PFSK-1 (cell line): ENCODE results near the gene RBM47.

Experiments
- FOXP2 ChIP-seq: optimal IDR thresholded peaks from 2 replicates; pipeline ENCODE3; 2011; ENCODE audit warnings: borderline replicate concordance, control low read depth, inconsistent platforms; ENCODE audit not compliant: insufficient read depth; ENCODE audit errors: extremely low read length, extremely low read depth
- POLR2AphosphoS5 ChIP-seq: IDR thresholded peaks from 2 replicates; pipeline ENCODE4 v1.6.1; 2012; ENCODE audit warnings: low read depth, mild to moderate bottlenecking, control low read depth, low read length, moderate library complexity
- SIN3A ChIP-seq: IDR thresholded peaks from 2 replicates; pipeline ENCODE4 v1.6.1; 2012; ENCODE audit warnings: mild to moderate bottlenecking, low read length, moderate library complexity, borderline replicate concordance; ENCODE audit not compliant: insufficient read depth
- TAF1 ChIP-seq: IDR thresholded peaks from 2 replicates; pipeline ENCODE4 v1.6.1; 2012; ENCODE audit warnings: low read length, control low read depth, borderline replicate concordance; ENCODE audit not compliant: insufficient read depth
- TF ChIP-seq, protein P1 (sequence below), 2 experiments: IDR thresholded peaks; 2 replicates each; pipeline versions ENCODE4 v1.6.1 to v1.8.0; 2011 to 2012; ENCODE audit warnings: low read depth in 2 of 2, low read length in 2 of 2, control low read depth in 1 of 2, inconsistent platforms in 1 of 2, mild to moderate bottlenecking in 1 of 2, moderate library complexity in 1 of 2; ENCODE audit not compliant: insufficient read depth in 1 of 2

The RBM47 gene

DNA sequence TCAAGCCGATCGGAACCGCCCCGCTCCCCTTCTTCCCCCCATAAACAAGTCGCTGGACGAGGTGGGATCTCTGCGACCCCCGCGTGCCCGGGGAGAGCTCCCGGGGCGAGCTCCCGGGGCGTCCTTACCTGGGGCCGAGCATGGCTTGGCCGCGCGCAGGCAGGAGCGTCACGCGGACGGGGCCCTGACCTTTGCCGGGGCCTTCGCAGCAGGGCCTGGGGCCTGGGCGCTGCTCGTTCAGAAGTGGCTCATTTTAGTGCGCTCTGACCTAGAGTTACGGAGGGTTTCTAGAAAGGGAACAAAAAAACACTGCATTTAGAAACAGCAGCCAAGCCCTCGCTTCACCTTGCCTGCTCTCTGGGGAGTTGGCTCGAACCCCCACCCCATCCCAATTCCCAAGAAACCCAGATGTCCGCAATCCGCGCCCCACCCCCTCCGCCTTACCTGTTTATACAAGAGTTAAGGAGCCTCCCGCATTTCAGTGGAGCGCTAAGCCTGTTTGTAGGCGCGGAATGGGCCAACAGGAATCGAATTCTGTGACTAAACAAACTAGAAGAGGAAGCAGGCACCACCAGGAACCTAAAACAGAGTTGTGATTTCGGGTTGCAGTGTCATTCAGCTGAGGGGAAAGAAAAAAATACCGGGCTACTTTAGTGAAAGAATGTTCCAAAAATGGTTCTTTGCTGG is 814 bp upstream of the RBM47 start:
- TF ChIP-seq TAF1 (no peak), SIN3A (0 out of 2 replicates have a peak, but pooled peaks have one; percentile 50), FOXP2 (peak; percentile 10)
- TF ChIP-seq, protein P1, sequence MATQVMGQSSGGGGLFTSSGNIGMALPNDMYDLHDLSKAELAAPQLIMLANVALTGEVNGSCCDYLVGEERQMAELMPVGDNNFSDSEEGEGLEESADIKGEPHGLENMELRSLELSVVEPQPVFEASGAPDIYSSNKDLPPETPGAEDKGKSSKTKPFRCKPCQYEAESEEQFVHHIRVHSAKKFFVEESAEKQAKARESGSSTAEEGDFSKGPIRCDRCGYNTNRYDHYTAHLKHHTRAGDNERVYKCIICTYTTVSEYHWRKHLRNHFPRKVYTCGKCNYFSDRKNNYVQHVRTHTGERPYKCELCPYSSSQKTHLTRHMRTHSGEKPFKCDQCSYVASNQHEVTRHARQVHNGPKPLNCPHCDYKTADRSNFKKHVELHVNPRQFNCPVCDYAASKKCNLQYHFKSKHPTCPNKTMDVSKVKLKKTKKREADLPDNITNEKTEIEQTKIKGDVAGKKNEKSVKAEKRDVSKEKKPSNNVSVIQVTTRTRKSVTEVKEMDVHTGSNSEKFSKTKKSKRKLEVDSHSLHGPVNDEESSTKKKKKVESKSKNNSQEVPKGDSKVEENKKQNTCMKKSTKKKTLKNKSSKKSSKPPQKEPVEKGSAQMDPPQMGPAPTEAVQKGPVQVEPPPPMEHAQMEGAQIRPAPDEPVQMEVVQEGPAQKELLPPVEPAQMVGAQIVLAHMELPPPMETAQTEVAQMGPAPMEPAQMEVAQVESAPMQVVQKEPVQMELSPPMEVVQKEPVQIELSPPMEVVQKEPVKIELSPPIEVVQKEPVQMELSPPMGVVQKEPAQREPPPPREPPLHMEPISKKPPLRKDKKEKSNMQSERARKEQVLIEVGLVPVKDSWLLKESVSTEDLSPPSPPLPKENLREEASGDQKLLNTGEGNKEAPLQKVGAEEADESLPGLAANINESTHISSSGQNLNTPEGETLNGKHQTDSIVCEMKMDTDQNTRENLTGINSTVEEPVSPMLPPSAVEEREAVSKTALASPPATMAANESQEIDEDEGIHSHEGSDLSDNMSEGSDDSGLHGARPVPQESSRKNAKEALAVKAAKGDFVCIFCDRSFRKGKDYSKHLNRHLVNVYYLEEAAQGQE (IDR thresholded peaks at IDR 0.05; ENCODE audit: insufficient read depth in 1 of 2, low read depth in 2 of 2, low read length in 2 of 2) = no peak

DNA sequence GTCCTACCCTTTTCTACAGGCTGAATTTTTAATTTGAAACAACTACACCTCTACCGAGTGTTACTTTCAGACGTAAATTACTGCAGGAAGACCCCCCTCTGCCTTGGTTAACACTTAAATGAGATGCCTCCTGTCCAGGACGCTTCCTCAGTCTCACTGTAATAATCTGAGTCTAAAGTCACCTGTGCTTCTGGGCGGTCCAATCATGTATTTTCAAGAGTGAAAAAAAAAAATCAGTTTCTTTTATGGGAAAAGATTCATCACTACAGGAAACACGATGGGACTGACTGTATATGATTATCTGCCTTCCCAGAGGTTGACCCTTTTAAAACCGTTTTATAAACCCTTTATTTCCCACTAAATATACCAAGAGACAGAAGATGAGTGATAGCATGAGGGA is 776 bp downstream of the RBM47 start:
- TF ChIP-seq TAF1 (0 out of 2 replicates have a peak, but pooled peaks have one; percentile 18), POLR2AphosphoS5 (no peak)

DNA sequence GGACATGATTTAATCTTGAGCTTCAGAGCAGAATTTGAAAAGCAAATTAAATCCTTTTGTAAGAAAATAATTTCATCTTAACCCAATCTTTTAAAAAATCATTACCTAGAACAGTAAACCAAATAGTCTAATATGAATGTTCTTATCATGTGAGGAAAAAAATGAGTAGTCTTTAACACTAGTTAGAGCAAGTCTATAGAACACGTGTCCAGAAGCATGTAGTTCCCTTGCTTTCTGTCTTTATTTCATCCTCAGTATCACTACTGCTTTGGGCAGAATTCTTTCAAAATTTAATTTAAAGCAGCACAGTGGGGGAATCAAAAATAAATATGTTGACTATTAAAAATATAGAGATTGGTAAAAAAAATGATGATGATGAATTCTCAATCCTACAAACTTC is 2.1 kb downstream of the RBM47 start:
- TF ChIP-seq FOXP2 = no peak
- TF ChIP-seq TAF1 = no peak
- no peak for TF ChIP-seq SIN3A
- TF ChIP-seq, protein P1 (IDR thresholded peaks at IDR 0.05; ENCODE audit: insufficient read depth in 1 of 2, low read depth in 2 of 2, low read length in 2 of 2) = no peak
- no peak for TF ChIP-seq POLR2AphosphoS5

DNA sequence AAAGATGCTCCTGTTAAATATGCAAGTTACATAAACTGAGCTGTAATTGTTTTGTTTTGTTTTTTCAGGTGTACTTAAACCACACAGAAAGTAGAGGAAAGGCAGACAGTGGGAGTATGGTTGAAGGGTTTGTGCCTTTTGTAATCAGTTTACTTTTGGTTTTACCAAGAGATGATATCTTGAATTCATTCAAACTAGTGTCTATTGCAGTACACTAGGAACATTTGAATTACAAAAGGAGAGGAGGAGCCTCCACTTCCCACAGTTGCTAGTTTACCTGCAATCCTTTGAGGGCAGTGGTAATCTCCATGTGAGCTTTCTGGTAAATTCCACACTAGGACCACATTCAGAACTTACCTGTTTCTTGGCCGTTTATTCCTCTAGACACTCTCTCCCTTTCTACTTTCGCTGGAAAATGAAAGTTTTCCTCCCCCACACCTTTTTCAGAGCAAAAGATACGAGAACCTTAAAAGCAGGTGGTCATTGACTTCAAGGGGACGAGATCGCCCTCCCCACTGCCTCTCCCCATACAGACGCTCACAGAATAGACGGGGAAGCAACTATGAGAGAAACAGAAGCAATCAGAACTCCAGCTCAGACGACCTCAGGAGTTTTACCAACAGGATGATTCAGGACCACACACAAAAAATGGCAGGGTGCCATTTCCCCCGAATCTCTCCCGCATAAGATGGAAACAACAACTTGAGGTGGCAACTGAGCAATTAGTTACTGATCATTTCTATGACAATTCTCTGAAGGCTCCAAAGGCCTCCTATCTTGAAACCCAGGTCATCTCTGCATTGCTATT is 3.3 kb downstream of the RBM47 start:
- TF ChIP-seq TAF1 (0 out of 2 replicates have a peak, but pooled peaks have one; percentile 25), POLR2AphosphoS5 (no peak), SIN3A (no peak)

DNA sequence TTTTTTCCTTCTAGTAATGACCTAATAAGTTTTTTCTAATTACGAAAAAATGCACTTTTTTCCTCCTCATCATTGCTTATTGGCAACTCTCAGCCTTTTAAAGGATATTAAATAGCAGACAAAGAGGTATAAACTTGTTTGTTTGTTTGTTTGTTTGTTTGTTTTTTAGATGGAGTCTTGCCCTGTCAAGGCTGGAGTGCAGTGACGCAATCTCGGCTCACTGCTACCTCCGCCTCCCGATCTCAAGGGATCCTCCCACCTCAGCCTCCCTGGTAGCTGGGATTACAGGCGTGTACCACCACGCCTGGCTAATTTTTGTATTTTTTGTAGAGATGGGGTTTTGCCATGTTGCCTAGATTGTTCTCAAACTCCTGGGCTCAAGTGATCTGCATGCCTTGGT is 6.0 kb downstream of the RBM47 start:
- TF ChIP-seq, protein P1 (IDR thresholded peaks at IDR 0.05; ENCODE audit: insufficient read depth in 1 of 2, low read depth in 2 of 2, low read length in 2 of 2) = no peak
- TF ChIP-seq POLR2AphosphoS5 (no peak), FOXP2 (no peak), SIN3A (no peak), TAF1 (no peak)

DNA sequence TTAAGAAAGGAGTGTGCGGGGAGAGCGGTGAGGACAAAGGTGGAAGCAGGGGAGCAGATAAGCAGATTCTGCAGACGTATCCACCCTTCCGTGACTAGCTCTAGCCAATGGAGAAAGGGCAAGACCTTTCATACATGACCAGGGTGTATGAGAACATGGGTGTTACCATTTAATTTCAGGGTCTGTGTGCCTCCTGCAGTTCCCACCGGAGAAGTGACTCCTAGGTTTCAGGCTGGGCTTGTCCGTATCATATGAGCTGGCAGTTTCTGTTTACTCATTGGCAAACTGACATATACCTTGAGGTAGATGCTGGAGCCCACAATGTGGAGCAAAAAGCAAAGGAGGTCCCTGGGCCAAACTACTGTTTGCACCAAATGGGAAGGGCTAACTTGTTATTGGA is 6.8 kb downstream of the RBM47 start:
- TF ChIP-seq FOXP2 (no peak), TAF1 (no peak), SIN3A (no peak), POLR2AphosphoS5 (no peak)
- TF ChIP-seq, protein P1 (IDR thresholded peaks at IDR 0.05; ENCODE audit: insufficient read depth in 1 of 2, low read depth in 2 of 2, low read length in 2 of 2) = no peak
